HCT116 (cell line): ENCODE results near the gene LMO7. TPM values are rescaled to one million over a fixed set of nuclear protein-coding genes. Genes with fewer than 3 reads are reported as not detected.

ENCODE experiments used
- ATAC-seq: fragments of 200-7000 bp; cut with Tn5 transposase; 2 replicates; pipeline ENCODE4 v1.9.1; 2020; ENCODE audit warnings: mild to moderate bottlenecking, moderate library complexity
- BruUV-seq: library from RNA; stranded (reverse); fragments of 400-500 nt; replicated peaks from 2 replicates; lab custom pipeline; 2021; lab: Mats Ljungman, UMichigan
- CTCF ChIA-PET: fragments of 300-600 bp; sonication (Branson Sonifier 250); formaldehyde crosslinking; loops from one replicate; lab custom pipeline; 2021; ENCODE audit warnings: antibody characterized with exemption; lab: Charles Lee
- POLR2A ChIA-PET: fragments of 300-600, 350-600 bp; sonication (Branson Sonifier 250); formaldehyde crosslinking; loops from one replicate; lab custom pipeline; 2021; ENCODE audit warnings: antibody characterized with exemption; lab: Charles Lee
- RAD21 ChIA-PET, 2 experiments: fragments of 300-600 bp; sonication (Branson Sonifier 250); formaldehyde crosslinking; loops; one replicate each; lab custom pipeline; 2023; ENCODE audit warnings: low total read pairs in 2 of 2; ENCODE audit not compliant: uncharacterized antibody in 2 of 2, unreplicated experiment in 2 of 2, low non-redundant PET in 1 of 2; lab: Charles Lee
- DNase-seq: peaks from one replicate; pipeline ENCODE4 v3.0.0-alpha.2; 2010; ENCODE audit warnings: low read depth, low spot score
- H2AFZ ChIP-seq: fragments of 200-600 bp; shearing (Covaris generic), sonication (generic); 2 replicates; pipeline ENCODE4 v1.6.1; 2017; ENCODE audit warnings: low read depth, mixed run types, mixed read lengths, antibody characterized with exemption, low read length; ENCODE audit not compliant: poor library complexity, severe bottlenecking
- H3K27ac ChIP-seq: 2 replicates; pipeline ENCODE4 v1.5.1; 2012; ENCODE audit warnings: low read depth, low read length
- H3K27me3 ChIP-seq: fragments of 200-600 bp; sonication (generic); 2 replicates; pipeline ENCODE4 v1.6.1; 2016; ENCODE audit warnings: mixed run types, low read length, mixed read lengths; ENCODE audit not compliant: insufficient read depth
- H3K36me3 ChIP-seq, 2 experiments: fragments of 200-500 bp in 1 of 2; fragments of 200-600 bp in 1 of 2; sonication (Bioruptor generic) in 1 of 2; sonication (generic) in 1 of 2; 2 replicates each; pipeline versions ENCODE4 v1.5.1 to v1.6.1; 2014 to 2016; ENCODE audit warnings: low read length in 2 of 2, inconsistent platforms in 1 of 2, mixed read lengths in 1 of 2, mixed run types in 1 of 2; ENCODE audit not compliant: insufficient read depth in 2 of 2, control insufficient read depth in 1 of 2
- H3K4me1 ChIP-seq, 2 experiments: fragments of 200-600 bp in 1 of 2; sonication (generic) in 1 of 2; 2 replicates each; pipeline versions ENCODE4 v1.5.1 to v1.6.1; 2012 to 2017; ENCODE audit warnings: low read length in 2 of 2, inconsistent platforms in 1 of 2, mild to moderate bottlenecking in 1 of 2, mixed read lengths in 1 of 2, mixed run types in 1 of 2, moderate library complexity in 1 of 2; ENCODE audit not compliant: insufficient read depth in 2 of 2, control insufficient read depth in 1 of 2
- H3K4me2 ChIP-seq: fragments of 200-600 bp; sonication (generic); 2 replicates; pipeline ENCODE4 v1.6.1; 2017; ENCODE audit warnings: mixed run types, low read length, mixed read lengths
- H3K4me3 ChIP-seq, 2 experiments: fragments of 200-600 bp in 1 of 2; sonication (generic) in 1 of 2; replicated peaks in 1 of 2; 2 replicates each; pipeline ENCODE4 v1.5.1; 2011 to 2016; ENCODE audit warnings: low read length in 2 of 2, control low read depth in 1 of 2, low read depth in 1 of 2, mild to moderate bottlenecking in 1 of 2, mixed read lengths in 1 of 2, mixed run types in 1 of 2
- H3K79me2 ChIP-seq: fragments of 200-600 bp; sonication (generic); 2 replicates; pipeline ENCODE4 v1.6.1; 2017; ENCODE audit warnings: mild to moderate bottlenecking, mixed run types, low read length, moderate library complexity, mixed read lengths; ENCODE audit not compliant: insufficient read depth
- H3K9ac ChIP-seq: fragments of 200-600 bp; sonication (generic); 2 replicates; pipeline ENCODE4 v1.6.1; 2016; ENCODE audit warnings: low read length, mixed read lengths
- H3K9me2 ChIP-seq: fragments of 200-600 bp; sonication (generic), shearing (Covaris generic); 2 replicates; pipeline ENCODE4 v1.6.1; 2017; ENCODE audit warnings: mixed run types, mild to moderate bottlenecking, moderate library complexity; ENCODE audit not compliant: insufficient read depth
- H3K9me3 ChIP-seq, 2 experiments: fragments of 200-500 bp in 1 of 2; fragments of 200-600 bp in 1 of 2; sonication (Bioruptor generic) in 1 of 2; sonication (generic) in 1 of 2; 2 replicates each; pipeline ENCODE4 v1.6.1; 2014 to 2017; ENCODE audit warnings: low read length in 2 of 2, mixed read lengths in 2 of 2, inconsistent platforms in 1 of 2, low read depth in 1 of 2, mild to moderate bottlenecking in 1 of 2, mixed run types in 1 of 2, moderate library complexity in 1 of 2; ENCODE audit not compliant: control insufficient read depth in 1 of 2, insufficient read depth in 1 of 2
- H4K20me1 ChIP-seq: fragments of 200-600 bp; sonication (generic), shearing (Covaris generic); 2 replicates; pipeline ENCODE4 v1.6.1; 2017; ENCODE audit warnings: mixed run types, mild to moderate bottlenecking, moderate library complexity; ENCODE audit not compliant: insufficient read depth
- ATF3 ChIP-seq: IDR thresholded peaks from 2 replicates; pipeline ENCODE4 v1.6.1; 2012
- CBX3 ChIP-seq: IDR thresholded peaks from 2 replicates; pipeline ENCODE4 v1.6.1; 2012; ENCODE audit warnings: low read depth
- EGR1 ChIP-seq: IDR thresholded peaks from 2 replicates; pipeline ENCODE4 v1.6.1; 2012; ENCODE audit warnings: low read depth
- ELF1 ChIP-seq: IDR thresholded peaks from 2 replicates; pipeline ENCODE4 v1.6.1; 2012; ENCODE audit warnings: low read depth, borderline replicate concordance
- EZH2phosphoT487 ChIP-seq: fragments of 200-600 bp; IDR thresholded peaks from 2 replicates; pipeline ENCODE4 v1.6.1; 2018; ENCODE audit warnings: antibody characterized with exemption, borderline replicate concordance
- JUND ChIP-seq: IDR thresholded peaks from 2 replicates; pipeline ENCODE4 v1.6.1; 2012
- POLR2A ChIP-seq: IDR thresholded peaks from 2 replicates; pipeline ENCODE4 v1.7.0; 2011; ENCODE audit warnings: borderline replicate concordance; ENCODE audit not compliant: insufficient read depth, insufficient read length; ENCODE audit errors: extremely low read depth
- POLR2AphosphoS5 ChIP-seq: IDR thresholded peaks from 2 replicates; pipeline ENCODE4 v1.6.1; 2011; ENCODE audit warnings: mild to moderate bottlenecking, low read depth, low read length, moderate library complexity
- REST ChIP-seq: IDR thresholded peaks from 2 replicates; pipeline ENCODE4 v1.6.1; 2012; ENCODE audit warnings: low read depth
- SP1 ChIP-seq: IDR thresholded peaks from 2 replicates; pipeline ENCODE4 v1.6.1; 2012; ENCODE audit warnings: low read depth
- TCF7L2 ChIP-seq: IDR thresholded peaks from 2 replicates; pipeline ENCODE4 v1.7.0; 2011; ENCODE audit warnings: borderline replicate concordance, inconsistent platforms; ENCODE audit not compliant: insufficient read depth, insufficient read length; ENCODE audit errors: extremely low read depth
- ZBTB33 ChIP-seq: IDR thresholded peaks from 2 replicates; pipeline ENCODE4 v1.6.1; 2011; ENCODE audit warnings: mild to moderate bottlenecking, low read length, moderate library complexity; ENCODE audit not compliant: insufficient replicate concordance; ENCODE audit errors: extremely low read depth
- ZFX ChIP-seq: fragments of 450-650 bp; IDR thresholded peaks from 2 replicates; pipeline ENCODE4 v1.6.1; 2017
- intact Hi-C: fragments of 100-400 bp; cut with micrococcal nuclease; formaldehyde crosslinking; loops from 2 replicates; pipeline ENCODE4 v1.10.0; 2022
- total RNA-seq: library from RNA; stranded (reverse); gene quantifications from one replicate; pipeline ENCODE4 v1.2.1, GENCODE V29; 2021; ENCODE audit not compliant: unreplicated experiment

Gene LMO7
- total RNA-seq, 1 experiment from 2014 or later, result 8.1 TPM

- TF ChIP-seq ELF1 (no peak), ATF3 (no peak), POLR2A (no peak), SP1 (no peak), EZH2phosphoT487 (no peak)
- TF ChIP-seq, all 23 proteins: peak for 0
- no peak overlapping the region for H3K27ac ChIP-seq
- no peaks in the 10 kb centered on the region for H3K9me3 ChIP-seq
- no peak overlapping the region for H3K4me3 ChIP-seq
- H2AFZ ChIP-seq, result no peak overlapping the region
- no peak overlapping the region for H3K9ac ChIP-seq
- CTCF ChIA-PET, result interaction anchor here (1.3 to 4.8 kb wide), 2 partner anchors 105 to 109 kb away, joined by 3 to 58 read pairs; no protein-coding TSS in a partner anchor
- peaks cover 10 to 21% of the 10 kb centered on the region in 2 experiments for H3K4me1 ChIP-seq
- no peaks in the 10 kb centered on the region for H4K20me1 ChIP-seq
- H3K27me3 ChIP-seq, result no peaks in the 10 kb centered on the region
- H3K4me2 ChIP-seq, result no peak overlapping the region
- BruUV-seq, result no TSS peak
- RAD21 ChIA-PET, result no interaction called here
- ATAC-seq, result no peak
- no peaks in the 10 kb centered on the region for H3K9me2 ChIP-seq
- H3K36me3 ChIP-seq, result no peaks in the 10 kb centered on the region
- DNase-seq, result no peak
- intact Hi-C loops, result no loop called here
- POLR2A ChIA-PET, result no interaction called here
- H3K79me2 ChIP-seq, result no peaks in the 10 kb centered on the region
Measured at GRCh38 chr13:75801388-75801945, 165.3 kb downstream of the LMO7 start.

- no peaks in the 10 kb centered on the region for H3K9me2 ChIP-seq
- CTCF ChIA-PET, result interaction anchor here (4.8 kb wide), 1 partner anchor 106 kb away, joined by 58 read pairs; no protein-coding TSS in a partner anchor
- H3K4me2 ChIP-seq, result no peak overlapping the region
- no peaks in the 10 kb centered on the region for H4K20me1 ChIP-seq
- BruUV-seq, result no TSS peak
- H3K9ac ChIP-seq, result no peak overlapping the region
- TF ChIP-seq CBX3, result no peak
- TF ChIP-seq SP1, result no peak
- TF ChIP-seq REST, result no peak
- no peak for TF ChIP-seq JUND
- TF ChIP-seq ZFX, result no peak
- no peak for TF ChIP-seq ZBTB33
- TF ChIP-seq POLR2AphosphoS5, result no peak
- TF ChIP-seq EGR1, result no peak
- no peak for TF ChIP-seq TCF7L2
- no peak overlapping the region for H3K27ac ChIP-seq
- H3K4me3 ChIP-seq, result no peak overlapping the region
- H3K36me3 ChIP-seq, result no peaks in the 10 kb centered on the region
- H3K9me3 ChIP-seq, result no peaks in the 10 kb centered on the region
- intact Hi-C loops, result no loop called here
- no peaks in the 10 kb centered on the region for H3K27me3 ChIP-seq
- RAD21 ChIA-PET, result no interaction called here
- POLR2A ChIA-PET, result no interaction called here
- DNase-seq (no peak), ATAC-seq (no peak)
- no peak overlapping the region for H2AFZ ChIP-seq
- peaks cover 10 to 21% of the 10 kb centered on the region in 2 experiments for H3K4me1 ChIP-seq
- no peaks in the 10 kb centered on the region for H3K79me2 ChIP-seq
Measured at GRCh38 chr13:75802161-75802560, 166.0 kb downstream of the LMO7 start.
